ENCODE data around the gene URB1. TPM values are rescaled to one million over a fixed set of nuclear protein-coding genes. Genes with fewer than 3 reads are reported as not detected.

The URB1 gene
- total and polyA plus RNA-seq, 2 donors (not counting 3 experiments of a cell fraction or from before 2014, with no cell fraction given) = 8.0 to 27.3 TPM

DNA sequence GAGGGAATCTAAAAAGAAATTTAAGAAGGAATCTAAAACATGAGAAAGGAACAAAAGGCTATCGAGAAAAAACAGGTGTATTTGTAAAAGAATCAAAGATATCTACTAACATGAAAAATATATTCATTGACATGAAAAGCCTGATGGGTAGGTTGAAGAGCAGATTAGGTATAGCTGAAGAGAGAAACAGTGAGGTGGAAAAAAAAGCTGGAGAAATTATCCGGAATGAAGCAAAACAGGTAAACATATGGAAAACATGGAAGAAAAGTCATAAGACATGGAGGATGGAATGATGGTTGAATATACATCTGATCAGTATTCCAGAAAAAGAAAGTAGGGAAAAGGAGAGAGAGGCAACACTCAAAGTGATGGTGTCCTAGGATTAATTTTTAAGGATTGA lies 29.3 kb upstream of the URB1 start:
- Histone ChIP-seq H3K36me3 (ENCODE audit: control insufficient read depth in 2 of 2, extremely low read depth in 1 of 2, insufficient read depth in 2 of 2, low read length in 2 of 2) (no peaks in the 10 kb centered on the region), H3K4me3 (replicated peaks in 1 of 3; ENCODE audit: insufficient read depth in 1 of 3, low read depth in 1 of 3, low read length in 3 of 3) (no peak overlapping the region), H3K4me1 (ENCODE audit: control insufficient read depth, extremely low read depth, insufficient read depth, low read length) (peaks cover 22% of the 10 kb centered on the region), H3K4me2 (ENCODE audit: insufficient read depth, low read length) (no peak overlapping the region), H3K27ac (ENCODE audit: insufficient read depth, low read depth, low read length) (no peak overlapping the region), H3K9me1 (replicated peaks; ENCODE audit: control insufficient read depth, extremely low read depth, insufficient read depth, low read length) (no peaks in the 10 kb centered on the region), H2AFZ (ENCODE audit: low read depth, low read length) (no peak overlapping the region), H3K27me3 (ENCODE audit: control insufficient read depth in 2 of 2, insufficient read depth in 2 of 2, low read length in 2 of 2) (no peaks in the 10 kb centered on the region), H4K20me1 (replicated peaks; ENCODE audit: control insufficient read depth, extremely low read depth, insufficient read depth, low read length) (no peaks in the 10 kb centered on the region), H3K9me3 (replicated peaks; ENCODE audit: control insufficient read depth, insufficient read depth, low read length) (no peaks in the 10 kb centered on the region), H3K79me2 (ENCODE audit: control insufficient read depth, insufficient read depth, low read length) (peaks cover 80% of the 10 kb centered on the region), H3K9ac (replicated peaks; ENCODE audit: extremely low read depth, insufficient read depth, low read length) (no peak overlapping the region)
- dilution Hi-C loops (cut with MboI; ENCODE audit: extremely low pct_ligation_motif_present, low sequenced_read_pairs) (no loop called here), intact Hi-C loops (cut with micrococcal nuclease) (no loop called here)
- TF ChIP-seq GATA2 (IDR thresholded peaks at IDR 0.05; ENCODE audit: insufficient read depth, insufficient read length, low read depth, low read length) (no peak), POLR2A (IDR thresholded peaks at IDR 0.05; ENCODE audit: low read depth, low read length) (no peak), FOS (IDR thresholded peaks at IDR 0.05; ENCODE audit: borderline replicate concordance, insufficient read depth, low read length) (no peak), EZH2 (IDR thresholded peaks at IDR 0.05; ENCODE audit: borderline replicate concordance, low read depth, low read length, severe bottlenecking) (no peak), JUN (IDR thresholded peaks at IDR 0.05; ENCODE audit: borderline replicate concordance, insufficient read depth, insufficient read length, low read depth) (no peak), MYC (IDR thresholded peaks at IDR 0.05; ENCODE audit: low read depth, low read length) (no peak), MAX (IDR thresholded peaks at IDR 0.05; ENCODE audit: insufficient read depth, insufficient read length) (no peak), POLR2AphosphoS5 (IDR thresholded peaks at IDR 0.05; ENCODE audit: insufficient read depth, low read depth, low read length) (no peak)
- TF ChIP-seq, protein P1, sequence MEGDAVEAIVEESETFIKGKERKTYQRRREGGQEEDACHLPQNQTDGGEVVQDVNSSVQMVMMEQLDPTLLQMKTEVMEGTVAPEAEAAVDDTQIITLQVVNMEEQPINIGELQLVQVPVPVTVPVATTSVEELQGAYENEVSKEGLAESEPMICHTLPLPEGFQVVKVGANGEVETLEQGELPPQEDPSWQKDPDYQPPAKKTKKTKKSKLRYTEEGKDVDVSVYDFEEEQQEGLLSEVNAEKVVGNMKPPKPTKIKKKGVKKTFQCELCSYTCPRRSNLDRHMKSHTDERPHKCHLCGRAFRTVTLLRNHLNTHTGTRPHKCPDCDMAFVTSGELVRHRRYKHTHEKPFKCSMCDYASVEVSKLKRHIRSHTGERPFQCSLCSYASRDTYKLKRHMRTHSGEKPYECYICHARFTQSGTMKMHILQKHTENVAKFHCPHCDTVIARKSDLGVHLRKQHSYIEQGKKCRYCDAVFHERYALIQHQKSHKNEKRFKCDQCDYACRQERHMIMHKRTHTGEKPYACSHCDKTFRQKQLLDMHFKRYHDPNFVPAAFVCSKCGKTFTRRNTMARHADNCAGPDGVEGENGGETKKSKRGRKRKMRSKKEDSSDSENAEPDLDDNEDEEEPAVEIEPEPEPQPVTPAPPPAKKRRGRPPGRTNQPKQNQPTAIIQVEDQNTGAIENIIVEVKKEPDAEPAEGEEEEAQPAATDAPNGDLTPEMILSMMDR (IDR thresholded peaks at IDR 0.05; ENCODE audit: extremely low read depth in 1 of 2, insufficient read depth in 1 of 2, low read depth in 1 of 2, low read length in 2 of 2) = no peak
- DNase-seq (ENCODE audit: low read depth, low spot score) = no peak
- FAIRE-seq = no peak
- BruUV-seq (replicated peaks) = no TSS peak
- ChIA-PET CTCF (interaction anchor here (1.5 kb wide), 1 partner anchor 179 kb away, joined by 3 read pairs; no protein-coding TSS in a partner anchor), POLR2A (no interaction called here)

All from endothelial cell of umbilical vein (primary cell).